Measurements from ENCODE around the gene RECQL5. TPM values are rescaled to one million over a fixed set of nuclear protein-coding genes. Genes with fewer than 3 reads are reported as not detected.

Gene RECQL5
- total and polyA plus RNA-seq, 7 donors = 5.1 to 30.1 (median 11.1) TPM

DNA sequence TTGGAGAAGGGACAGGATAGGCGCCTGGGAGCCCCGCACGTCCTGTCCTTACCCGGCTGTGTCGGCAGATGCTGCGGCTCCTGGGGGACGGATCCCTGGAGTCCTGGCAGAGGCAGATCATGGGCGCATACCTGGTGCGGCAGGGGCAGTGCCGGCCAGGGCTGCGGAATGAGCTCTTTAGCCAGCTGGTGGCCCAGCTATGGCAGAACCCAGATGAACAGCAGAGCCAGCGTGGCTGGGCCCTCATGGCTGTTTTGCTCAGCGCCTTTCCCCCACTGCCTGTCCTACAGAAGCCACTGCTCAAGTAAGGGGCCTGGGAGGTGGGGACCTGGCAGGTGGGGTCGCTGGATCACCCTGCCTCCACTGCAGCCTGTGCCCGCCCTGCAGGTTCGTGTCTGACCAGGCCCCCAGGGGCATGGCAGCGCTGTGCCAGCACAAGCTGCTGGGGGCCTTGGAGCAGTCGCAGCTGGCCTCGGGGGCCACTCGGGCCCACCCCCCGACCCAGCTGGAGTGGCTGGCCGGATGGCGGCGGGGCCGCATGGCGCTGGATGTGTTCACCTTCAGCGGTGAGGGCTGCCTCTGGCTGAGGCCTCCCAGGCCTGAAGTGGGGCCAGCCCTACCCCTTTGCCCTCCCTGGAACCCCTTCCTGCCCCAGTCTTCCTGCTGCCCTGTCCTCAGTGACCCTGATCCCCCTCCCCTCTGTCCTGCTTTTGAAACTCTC is 53.9 kb downstream of the RECQL5 start:
- no peak overlapping the region for H3K27ac ChIP-seq
- intact Hi-C loops (cut with DNase I) = no loop called here
- H3K4me1 ChIP-seq = no peaks in the 10 kb centered on the region
- no peaks in the 10 kb centered on the region for H3K27me3 ChIP-seq
- no peak for TF ChIP-seq POLR2A (IDR thresholded peaks at IDR 0.05)
- TF ChIP-seq EP300 (IDR thresholded peaks at IDR 0.05) = no peak
- TF ChIP-seq, protein P1, sequence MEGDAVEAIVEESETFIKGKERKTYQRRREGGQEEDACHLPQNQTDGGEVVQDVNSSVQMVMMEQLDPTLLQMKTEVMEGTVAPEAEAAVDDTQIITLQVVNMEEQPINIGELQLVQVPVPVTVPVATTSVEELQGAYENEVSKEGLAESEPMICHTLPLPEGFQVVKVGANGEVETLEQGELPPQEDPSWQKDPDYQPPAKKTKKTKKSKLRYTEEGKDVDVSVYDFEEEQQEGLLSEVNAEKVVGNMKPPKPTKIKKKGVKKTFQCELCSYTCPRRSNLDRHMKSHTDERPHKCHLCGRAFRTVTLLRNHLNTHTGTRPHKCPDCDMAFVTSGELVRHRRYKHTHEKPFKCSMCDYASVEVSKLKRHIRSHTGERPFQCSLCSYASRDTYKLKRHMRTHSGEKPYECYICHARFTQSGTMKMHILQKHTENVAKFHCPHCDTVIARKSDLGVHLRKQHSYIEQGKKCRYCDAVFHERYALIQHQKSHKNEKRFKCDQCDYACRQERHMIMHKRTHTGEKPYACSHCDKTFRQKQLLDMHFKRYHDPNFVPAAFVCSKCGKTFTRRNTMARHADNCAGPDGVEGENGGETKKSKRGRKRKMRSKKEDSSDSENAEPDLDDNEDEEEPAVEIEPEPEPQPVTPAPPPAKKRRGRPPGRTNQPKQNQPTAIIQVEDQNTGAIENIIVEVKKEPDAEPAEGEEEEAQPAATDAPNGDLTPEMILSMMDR (IDR thresholded peaks at IDR 0.05) = no peak
- no peak for TF ChIP-seq POLR2AphosphoS5 (IDR thresholded peaks at IDR 0.05)
- no peaks in the 10 kb centered on the region for H3K9me3 ChIP-seq
- peaks cover 7 to 80% (median 28%) of the 10 kb centered on the region in 4 donors for H3K36me3 ChIP-seq
- 82 to 89% methylated on average over 27 of the region's 27 CpGs for WGBS, 2 donors
- H3K4me3 ChIP-seq = no peak overlapping the region
- no peak for DNase-seq

- H3K27ac ChIP-seq = no peak overlapping the region
- TF ChIP-seq, protein P1 (IDR thresholded peaks at IDR 0.05) = no peak
- TF ChIP-seq POLR2A (IDR thresholded peaks at IDR 0.05) (peak in 1 of 2 donors; percentile 21), POLR2AphosphoS5 (IDR thresholded peaks at IDR 0.05) (no peak), EP300 (IDR thresholded peaks at IDR 0.05) (no peak)
- intact Hi-C loops (cut with DNase I) = no loop called here
Measured at GRCh38 chr17:75611851-75612429, 55.0 kb downstream of the RECQL5 start.

DNA sequence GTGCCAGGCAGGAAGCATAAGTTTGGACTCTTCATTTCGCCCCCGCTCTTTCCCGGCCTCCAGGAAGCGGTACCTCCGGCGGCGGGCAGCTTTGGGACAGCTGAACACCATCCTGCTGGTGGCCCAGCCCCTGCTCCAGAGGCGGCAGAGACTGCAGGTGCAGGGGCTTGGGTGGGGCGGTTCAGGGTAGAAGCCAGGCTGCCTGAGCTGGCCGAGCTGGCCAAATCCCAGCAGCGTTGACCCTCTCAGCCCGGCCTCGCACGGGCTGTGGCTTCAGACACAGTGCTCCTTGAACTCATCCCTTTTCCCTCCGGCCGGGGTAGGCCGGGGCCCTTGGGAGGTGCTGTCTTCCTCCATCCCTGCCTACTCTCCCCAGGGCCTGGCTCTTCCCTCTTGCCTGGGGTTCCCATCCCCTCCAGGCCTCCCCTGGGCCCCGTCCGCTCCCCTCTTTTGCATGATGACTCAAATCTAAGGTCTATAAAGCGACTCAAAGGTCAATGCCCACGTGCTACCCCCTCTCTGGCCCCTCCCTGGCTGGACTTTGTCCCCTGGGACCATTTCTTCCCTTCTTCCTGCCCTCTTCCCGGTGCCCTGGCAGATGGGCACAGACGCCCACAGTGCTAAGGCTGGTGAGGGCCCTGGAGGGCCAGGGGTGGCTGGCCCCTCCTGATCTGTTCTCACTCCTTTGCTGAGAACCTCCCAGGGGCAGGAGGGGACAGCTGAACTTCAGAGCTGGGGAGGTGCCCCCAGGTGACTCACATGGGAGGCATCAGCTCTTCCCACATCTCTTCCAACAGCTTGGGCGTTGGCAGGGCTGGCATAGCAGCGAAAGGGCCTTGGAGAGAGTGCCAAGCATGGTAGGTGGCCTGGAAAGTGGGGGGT is 56.6 kb downstream of the RECQL5 start:
- H3K4me1 ChIP-seq = no peaks in the 10 kb centered on the region
- 12 to 69% methylated on average over 25 of the region's 25 CpGs for WGBS, 2 donors
- H3K27ac ChIP-seq = no peak overlapping the region
- TF ChIP-seq, protein P1 (IDR thresholded peaks at IDR 0.05) = no peak
- TF ChIP-seq POLR2A (IDR thresholded peaks at IDR 0.05) = peak in 1 of 2 donors; percentile 69
- no peak for TF ChIP-seq EP300 (IDR thresholded peaks at IDR 0.05)
- peak in 1 of 4 donors; percentile 31 for TF ChIP-seq POLR2AphosphoS5 (IDR thresholded peaks at IDR 0.05)
- H3K27me3 ChIP-seq = no peaks in the 10 kb centered on the region
- no peak for DNase-seq
- intact Hi-C loops (cut with DNase I) = no loop called here
- H3K36me3 ChIP-seq = peaks cover 7 to 54% (median 18%) of the 10 kb centered on the region in 4 donors
- no peak overlapping the region for H3K4me3 ChIP-seq
- no peaks in the 10 kb centered on the region for H3K9me3 ChIP-seq

More at GRCh38 chr17:75611851-75612429, 55.0 kb downstream of the RECQL5 start:
- H3K27me3 ChIP-seq = no peaks in the 10 kb centered on the region
- H3K9me3 ChIP-seq = no peaks in the 10 kb centered on the region
- no peaks in the 10 kb centered on the region for H3K4me1 ChIP-seq
- DNase-seq = no peak
- no peak overlapping the region for H3K4me3 ChIP-seq
- 16 to 70% methylated on average over 20 of the region's 20 CpGs for WGBS, 2 donors
- H3K36me3 ChIP-seq = peaks cover 7 to 70% (median 23%) of the 10 kb centered on the region in 4 donors

GRCh38 chr17:75607086-75607485 is 59.9 kb downstream of the RECQL5 start:
- H3K36me3 ChIP-seq = peaks cover 0 to 21% (median 5%) of the 10 kb centered on the region in 4 donors

More at GRCh38 chr17:75607086-75607485, 59.9 kb downstream of the RECQL5 start:
- no peak overlapping the region for H3K27ac ChIP-seq
- no peak overlapping the region for H3K4me3 ChIP-seq
- no peak for DNase-seq
- no peaks in the 10 kb centered on the region for H3K27me3 ChIP-seq
- intact Hi-C loops (cut with DNase I) = no loop called here
- WGBS, 2 donors = 77 to 88% methylated on average over 5 of the region's 5 CpGs
- H3K9me3 ChIP-seq = no peaks in the 10 kb centered on the region
- H3K4me1 ChIP-seq = no peaks in the 10 kb centered on the region
- TF ChIP-seq POLR2AphosphoS5 (IDR thresholded peaks at IDR 0.05) (no peak), EP300 (IDR thresholded peaks at IDR 0.05) (no peak), POLR2A (IDR thresholded peaks at IDR 0.05) (no peak)
- TF ChIP-seq, protein P1 (IDR thresholded peaks at IDR 0.05) = no peak

Measured in sigmoid colon (tissue), 7 donors.